Uterus (tissue), 4 donors: ENCODE data around the gene ARGLU1. TPM values are rescaled to one million over a fixed set of nuclear protein-coding genes. Genes with fewer than 3 reads are reported as not detected.
A peak's percentile ranks its signal among the peaks of the same experiment; 100 is the strongest.

Experiments used
- DNase-seq, 2 donors: peaks; one replicate each; pipeline ENCODE4 v3.0.0-alpha.2; 2019 to 2020
- H3K27ac ChIP-seq, 2 donors: fragments of 200-600 bp; sonication (generic); 1 replicate in 1 of 2; 2 replicates in 1 of 2; pipeline ENCODE4 v1.5.1; 2016 to 2018
- H3K27me3 ChIP-seq, 2 donors: fragments of 200-600 bp; sonication (generic); one replicate each; pipeline ENCODE4 v1.5.1; 2018 to 2019; ENCODE audit warnings: control low read depth in 1 of 2
- H3K36me3 ChIP-seq, 2 donors: fragments of 200-600 bp; sonication (generic); one replicate each; pipeline ENCODE4 v1.5.1; 2019; ENCODE audit warnings: control low read depth in 1 of 2
- H3K4me1 ChIP-seq, 2 donors: fragments of 200-600 bp; sonication (generic); one replicate each; pipeline ENCODE4 v1.5.1; 2018 to 2019; ENCODE audit warnings: control low read depth in 1 of 2
- H3K4me3 ChIP-seq, 2 donors: fragments of 200-600 bp; sonication (generic); 1 replicate in 1 of 2; 2 replicates in 1 of 2; pipeline ENCODE4 v1.5.1; 2018 to 2019; ENCODE audit warnings: mild to moderate bottlenecking in 1 of 2
- H3K9me3 ChIP-seq, 2 donors: fragments of 200-600 bp; sonication (generic); one replicate each; pipeline ENCODE4 v1.5.1; 2019; ENCODE audit warnings: control low read depth in 1 of 2
- CTCF ChIP-seq, 4 experiments: fragments of 200-600 bp in 2 of 4; fragments of 450-650 bp in 2 of 4; sonication (generic) in 2 of 4; IDR thresholded peaks; one replicate each; pipeline ENCODE4 v1.5.1; 2016 to 2019; ENCODE audit warnings: antibody characterized with exemption in 4 of 4, mild to moderate bottlenecking in 2 of 4, moderate library complexity in 1 of 4
- POLR2A ChIP-seq, 2 donors: fragments of 450-650 bp; IDR thresholded peaks; one replicate each; pipeline ENCODE4 v1.6.1; 2016; ENCODE audit warnings: antibody characterized with exemption in 2 of 2, mild to moderate bottlenecking in 1 of 2, moderate library complexity in 1 of 2
- intact Hi-C: fragments of 100-400 bp; cut with DNase I; formaldehyde crosslinking; loops from one replicate; pipeline ENCODE4 v1.15.1; 2023; ENCODE audit warnings: low total_unique reads
- total RNA-seq, 4 donors: library from RNA; depleted of rRNA in 3 of 4; stranded (reverse); fragments of >200 nt in 3 of 4; gene quantifications; one replicate each; pipeline versions ENCODE4 v1.1.0 to v1.2.4, GENCODE V29; 2014 to 2023
- donor health status: DM: yes; HTN: yes; CAD: no.

Gene ARGLU1
- total RNA-seq, 4 donors from 2014 or later: 91.5 to 162 (median 135) TPM

GRCh38 chr13:106498158-106498557 lies 69.8 kb downstream of the ARGLU1 start:
- TF ChIP-seq CTCF (IDR thresholded peaks at IDR 0.05) (no peak), POLR2A (IDR thresholded peaks at IDR 0.05) (no peak)

GRCh38 chr13:106497079-106497478 lies 70.9 kb downstream of the ARGLU1 start:
- DNase-seq: no peak
- peaks cover 0 to 3% of the 10 kb centered on the region in 2 donors for H3K4me1 ChIP-seq
- no peaks in the 10 kb centered on the region for H3K36me3 ChIP-seq
- peak overlapping the region in 1 of 2 donors; percentile 76 for H3K27ac ChIP-seq
- H3K27me3 ChIP-seq: no peaks in the 10 kb centered on the region
- TF ChIP-seq POLR2A (IDR thresholded peaks at IDR 0.05) (no peak), CTCF (IDR thresholded peaks at IDR 0.05) (no peak)
- no peaks in the 10 kb centered on the region for H3K9me3 ChIP-seq
- intact Hi-C loops: no loop called here
- no peak overlapping the region for H3K4me3 ChIP-seq

More at GRCh38 chr13:106498158-106498557, 69.8 kb downstream of the ARGLU1 start:
- Histone ChIP-seq H3K4me3 (no peak overlapping the region), H3K9me3 (no peaks in the 10 kb centered on the region), H3K36me3 (no peaks in the 10 kb centered on the region), H3K27me3 (no peaks in the 10 kb centered on the region), H3K4me1 (peaks cover 0 to 3% of the 10 kb centered on the region in 2 donors), H3K27ac (peak overlapping the region; percentile 3 to 76)
- intact Hi-C loops: no loop called here
- no peak for DNase-seq

GRCh38 chr13:106496072-106496997 lies 71.6 kb downstream of the ARGLU1 start:
- H3K36me3 ChIP-seq: no peaks in the 10 kb centered on the region
- H3K27me3 ChIP-seq: no peaks in the 10 kb centered on the region
- no peak overlapping the region for H3K4me3 ChIP-seq
- DNase-seq: peak in 1 of 2 donors; percentile 58
- H3K9me3 ChIP-seq: no peaks in the 10 kb centered on the region
- TF ChIP-seq POLR2A (IDR thresholded peaks at IDR 0.05) (no peak), CTCF (IDR thresholded peaks at IDR 0.05) (no peak)
- H3K27ac ChIP-seq: peak overlapping the region; percentile 61 to 76
- H3K4me1 ChIP-seq: peaks cover 0 to 3% of the 10 kb centered on the region in 2 donors
- intact Hi-C loops: no loop called here

GRCh38 chr13:106494936-106495335 lies 73.0 kb downstream of the ARGLU1 start:
- no peak overlapping the region for H3K4me3 ChIP-seq
- H3K9me3 ChIP-seq: no peaks in the 10 kb centered on the region
- peak overlapping the region in 1 of 2 donors; percentile 74 for H3K27ac ChIP-seq
- H3K4me1 ChIP-seq: peaks cover 0 to 3% of the 10 kb centered on the region in 2 donors
- no peak for TF ChIP-seq POLR2A (IDR thresholded peaks at IDR 0.05)
- TF ChIP-seq CTCF (IDR thresholded peaks at IDR 0.05): no peak
- DNase-seq: no peak
- intact Hi-C loops: no loop called here
- no peaks in the 10 kb centered on the region for H3K36me3 ChIP-seq
- H3K27me3 ChIP-seq: no peaks in the 10 kb centered on the region

- TF ChIP-seq CTCF (IDR thresholded peaks at IDR 0.05) (no peak), POLR2A (IDR thresholded peaks at IDR 0.05) (no peak)
- H3K27ac ChIP-seq: peak overlapping the region in 1 of 2 donors; percentile 74
- intact Hi-C loops: no loop called here
- DNase-seq: no peak
- no peaks in the 10 kb centered on the region for H3K27me3 ChIP-seq
- H3K4me1 ChIP-seq: peaks cover 0 to 3% of the 10 kb centered on the region in 2 donors
- H3K36me3 ChIP-seq: no peaks in the 10 kb centered on the region
- no peaks in the 10 kb centered on the region for H3K9me3 ChIP-seq
- no peak overlapping the region for H3K4me3 ChIP-seq
These were observed 73.4 kb downstream of the ARGLU1 start for GRCh38 chr13:106494506-106494905.
